GM23248 (cell line): ENCODE measurements around the gene TM4SF1. TPM values are rescaled to one million over a fixed set of nuclear protein-coding genes. Genes with fewer than 3 reads are reported as not detected.

Experiments used
- DNase-seq: peaks from one replicate; pipeline ENCODE4 v3.0.0-alpha.2; 2015
- H2AFZ ChIP-seq: fragments of 200-600 bp; sonication (generic); 2 replicates; pipeline ENCODE4 v1.6.1; 2016; ENCODE audit warnings: antibody characterized with exemption
- H3F3A ChIP-seq: fragments of 200-600 bp; sonication (generic); 2 replicates; pipeline ENCODE4 v1.6.1; 2016; ENCODE audit warnings: mild to moderate bottlenecking, antibody characterized with exemption, mixed run types; ENCODE audit not compliant: insufficient read depth
- H3K27ac ChIP-seq: fragments of 200-600 bp; sonication (generic); 2 replicates; pipeline ENCODE4 v1.5.1; 2016; ENCODE audit warnings: mild to moderate bottlenecking
- H3K27me3 ChIP-seq: fragments of 200-600 bp; sonication (generic); replicated peaks from 2 replicates; pipeline ENCODE4 v1.6.1; 2016; ENCODE audit warnings: mild to moderate bottlenecking; ENCODE audit not compliant: insufficient read depth
- H3K36me3 ChIP-seq: fragments of 200-600 bp; sonication (generic); 2 replicates; pipeline ENCODE4 v1.6.1; 2016; ENCODE audit warnings: low read depth, mild to moderate bottlenecking
- H3K4me1 ChIP-seq: fragments of 200-600 bp; sonication (generic); 2 replicates; pipeline ENCODE4 v1.6.1; 2016; ENCODE audit warnings: mild to moderate bottlenecking; ENCODE audit not compliant: insufficient read depth
- H3K4me2 ChIP-seq: fragments of 200-600 bp; sonication (generic); one replicate; pipeline ENCODE4 v1.6.1; 2016; ENCODE audit warnings: mild to moderate bottlenecking; ENCODE audit not compliant: unreplicated experiment
- H3K4me3 ChIP-seq: fragments of 200-600 bp; sonication (generic); 2 replicates; pipeline ENCODE4 v1.5.1; 2016; ENCODE audit warnings: mild to moderate bottlenecking
- H3K79me2 ChIP-seq: fragments of 200-600 bp; sonication (generic); 2 replicates; pipeline ENCODE4 v1.6.1; 2016; ENCODE audit warnings: mild to moderate bottlenecking; ENCODE audit not compliant: insufficient read depth
- H3K9ac ChIP-seq: fragments of 200-600 bp; sonication (generic); 2 replicates; pipeline ENCODE4 v1.6.1; 2016; ENCODE audit warnings: mild to moderate bottlenecking
- H3K9me2 ChIP-seq: fragments of 200-600 bp; sonication (generic); 2 replicates; pipeline ENCODE4 v1.6.1; 2016; ENCODE audit warnings: mixed run types, mild to moderate bottlenecking, moderate library complexity; ENCODE audit not compliant: insufficient read depth
- H3K9me3 ChIP-seq: fragments of 200-600 bp; sonication (generic); one replicate; pipeline ENCODE4 v1.6.1; 2017; ENCODE audit warnings: low read depth
- H4K20me1 ChIP-seq: fragments of 200-600 bp; sonication (generic); 2 replicates; pipeline ENCODE4 v1.6.0; 2016; ENCODE audit not compliant: insufficient read depth
- EZH2 ChIP-seq: fragments of 200-600 bp; sonication (generic); IDR thresholded peaks from 2 replicates; pipeline ENCODE4 v1.6.1; 2018; ENCODE audit warnings: antibody characterized with exemption, mild to moderate bottlenecking; ENCODE audit not compliant: insufficient read depth, poor library complexity, severe bottlenecking
- EZH2phosphoT487 ChIP-seq: fragments of 200-600 bp; sonication (generic); IDR thresholded peaks from 2 replicates; pipeline ENCODE4 v1.6.1; 2018; ENCODE audit warnings: antibody characterized with exemption, moderate library complexity, mild to moderate bottlenecking, low read depth; ENCODE audit not compliant: insufficient read depth
- WGBS, 2 experiments: methylation state at CpG; one replicate each; pipeline ENCODE4 v1.1.6; 2015 to 2017; ENCODE audit warnings: low lambda C conversion rate in 2 of 2, low coverage in 1 of 2; ENCODE audit errors: missing lambda C conversion rate in 2 of 2; 5-methylcytosine and 5-hydroxymethylcytosine counted together
- in situ Hi-C: fragments of 300-500 bp; cut with MboI; formaldehyde crosslinking; loops from 2 replicates; pipeline ENCODE4 v1.15.0; 2020
- polyA plus RNA-seq: library from polyadenylated mRNA; unstranded; fragments of >200 nt; fragmentation: Nextera tagmentation; extraction: Ambion mirVana; gene quantifications from 2 replicates; pipeline ENCODE4 v1.2.1, GENCODE V29; 2016
- total RNA-seq: library from RNA; depleted of rRNA; stranded (reverse); fragments of >200 nt; shearing (Covaris generic); gene quantifications from 2 replicates; pipeline ENCODE4 v1.2.3, GENCODE V29; 2014

Gene TM4SF1
- total and polyA plus RNA-seq, 2 experiments from 2014 or later = 10.5 to 10.7 TPM

- H3K27ac ChIP-seq = no peak overlapping the region
- no peaks in the 10 kb centered on the region for H3K36me3 ChIP-seq
- no peak overlapping the region for H3K9ac ChIP-seq
- TF ChIP-seq EZH2phosphoT487 (no peak), EZH2 (no peak)
- no peaks in the 10 kb centered on the region for H3K9me3 ChIP-seq
- H4K20me1 ChIP-seq = no peaks in the 10 kb centered on the region
- DNase-seq = no peak
- H2AFZ ChIP-seq = no peak overlapping the region
- H3K4me2 ChIP-seq = no peak overlapping the region
- no peaks in the 10 kb centered on the region for H3K9me2 ChIP-seq
- H3K4me3 ChIP-seq = no peak overlapping the region
- H3K79me2 ChIP-seq = no peaks in the 10 kb centered on the region
- no peaks in the 10 kb centered on the region for H3F3A ChIP-seq
- in situ Hi-C loops = no loop called here
- 13 to 24% methylated on average over 1 of the region's 1 CpG for WGBS, 2 experiments
- peaks cover 12% of the 10 kb centered on the region; the same call in 1 of the 2 replicates for H3K4me1 ChIP-seq
- H3K27me3 ChIP-seq = no peaks in the 10 kb centered on the region
Observed at GRCh38 chr3:149411583-149411982, 34.1 kb upstream of the TM4SF1 start.

- DNase-seq = no peak
- Histone ChIP-seq H3K27ac (no peak overlapping the region), H3K36me3 (no peaks in the 10 kb centered on the region), H2AFZ (no peak overlapping the region), H3K4me3 (no peak overlapping the region), H3K9ac (no peak overlapping the region), H3K4me2 (no peak overlapping the region), H3K4me1 (peaks cover 4% of the 10 kb centered on the region; the same call in 1 of the 2 replicates), H3K9me3 (no peaks in the 10 kb centered on the region), H3F3A (no peaks in the 10 kb centered on the region), H3K27me3 (no peaks in the 10 kb centered on the region), H3K9me2 (no peaks in the 10 kb centered on the region), H3K79me2 (no peaks in the 10 kb centered on the region), H4K20me1 (no peaks in the 10 kb centered on the region)
- TF ChIP-seq EZH2phosphoT487 = no peak
- TF ChIP-seq EZH2 = no peak
- WGBS, 2 experiments = 90 to 92% methylated on average over 2 of the region's 2 CpGs
- in situ Hi-C loops = no loop called here
Observed at GRCh38 chr3:149409351-149409750, 31.9 kb upstream of the TM4SF1 start.

GRCh38 chr3:149407898-149408297 is 30.4 kb upstream of the TM4SF1 start:
- 80 to 82% methylated on average over 3 of the region's 3 CpGs for WGBS, 2 experiments
- in situ Hi-C loops = no loop called here
- H3K4me2 ChIP-seq = no peak overlapping the region
- no peaks in the 10 kb centered on the region for H3F3A ChIP-seq
- no peaks in the 10 kb centered on the region for H3K27me3 ChIP-seq
- no peak overlapping the region for H3K9ac ChIP-seq
- no peak for DNase-seq
- H3K9me3 ChIP-seq = no peaks in the 10 kb centered on the region
- H3K4me3 ChIP-seq = no peak overlapping the region
- no peak overlapping the region for H3K27ac ChIP-seq
- H4K20me1 ChIP-seq = no peaks in the 10 kb centered on the region
- no peak overlapping the region for H2AFZ ChIP-seq
- no peak for TF ChIP-seq EZH2
- no peaks in the 10 kb centered on the region for H3K9me2 ChIP-seq
- no peaks in the 10 kb centered on the region for H3K79me2 ChIP-seq
- H3K36me3 ChIP-seq = no peaks in the 10 kb centered on the region
- peaks cover 4% of the 10 kb centered on the region; the same call in 1 of the 2 replicates for H3K4me1 ChIP-seq

GRCh38 chr3:149406244-149406752 is 28.8 kb upstream of the TM4SF1 start:
- no peaks in the 10 kb centered on the region for H3K79me2 ChIP-seq
- H3K9me3 ChIP-seq = no peaks in the 10 kb centered on the region
- TF ChIP-seq EZH2phosphoT487 (no peak), EZH2 (no peak)
- H3K36me3 ChIP-seq = no peaks in the 10 kb centered on the region
- 90 to 91% methylated on average over 2 of the region's 2 CpGs for WGBS, 2 experiments
- H3K4me2 ChIP-seq = no peak overlapping the region
- H3K9me2 ChIP-seq = no peaks in the 10 kb centered on the region
- no peak overlapping the region for H3K9ac ChIP-seq
- no peak overlapping the region for H2AFZ ChIP-seq
- H3K4me1 ChIP-seq = peaks cover 4% of the 10 kb centered on the region; the same call in 1 of the 2 replicates
- H3K27ac ChIP-seq = no peak overlapping the region
- peaks cover 13% of the 10 kb centered on the region for H3F3A ChIP-seq
- in situ Hi-C loops = no loop called here
- no peak for DNase-seq
- H3K4me3 ChIP-seq = no peak overlapping the region
- H4K20me1 ChIP-seq = no peaks in the 10 kb centered on the region
- no peaks in the 10 kb centered on the region for H3K27me3 ChIP-seq

- no peaks in the 10 kb centered on the region for H3K79me2 ChIP-seq
- DNase-seq = no peak
- H3K9me2 ChIP-seq = no peaks in the 10 kb centered on the region
- no peak overlapping the region for H3K9ac ChIP-seq
- WGBS, 2 experiments = 80 to 89% methylated on average over 2 of the region's 2 CpGs
- no peak overlapping the region for H3K4me3 ChIP-seq
- H2AFZ ChIP-seq = no peak overlapping the region
- no peaks in the 10 kb centered on the region for H3K9me3 ChIP-seq
- no peak overlapping the region for H3K27ac ChIP-seq
- no peak overlapping the region for H3K4me2 ChIP-seq
- no peaks in the 10 kb centered on the region for H3K36me3 ChIP-seq
- H3K27me3 ChIP-seq = no peaks in the 10 kb centered on the region
- TF ChIP-seq EZH2phosphoT487 (no peak), EZH2 (no peak)
- peaks cover 13% of the 10 kb centered on the region for H3F3A ChIP-seq
- H4K20me1 ChIP-seq = no peaks in the 10 kb centered on the region
- peaks cover 4% of the 10 kb centered on the region; the same call in 1 of the 2 replicates for H3K4me1 ChIP-seq
- in situ Hi-C loops = no loop called here
Observed at GRCh38 chr3:149403443-149403842, 26.0 kb upstream of the TM4SF1 start.
